Sciatic nerve (tissue), 2 donors: ENCODE results near the gene LAMA3. TPM values are rescaled to one million over a fixed set of nuclear protein-coding genes. Genes with fewer than 3 reads are reported as not detected.
A peak's percentile ranks its signal among the peaks of the same experiment; 100 is the strongest.

ENCODE experiments used
- ATAC-seq: fragments of 200-7000 bp; cut with Tn5 transposase; one replicate; pipeline ENCODE4 v1.9.1; 2020; ENCODE audit warnings: mild to moderate bottlenecking, moderate library complexity
- DNase-seq: peaks from one replicate; pipeline ENCODE4 v3.0.0-alpha.2; 2020; ENCODE audit warnings: low spot score
- intact Hi-C: fragments of 100-400 bp; cut with DNase I; formaldehyde crosslinking; loops from one replicate; pipeline ENCODE4 v1.14.2; 2022
- total RNA-seq: library from RNA; stranded (reverse); fragmentation: NEBNext Ultra II Directional; extraction: Animal tissue kit (Norgen Biotek cat#: 25700); gene quantifications from one replicate; pipeline ENCODE4 v1.2.1, GENCODE V29; 2021
- donor health status: DM: no; HTN: no; CAD: no.
- donor health status: DM: no; HTN: no; CAD: no.

Gene LAMA3
- total RNA-seq, 1 donor from 2014 or later, result 47.3 TPM

GRCh38 chr18:23964282-23965238 is 275.3 kb downstream of the LAMA3 start:
- ATAC-seq (no peak), DNase-seq (no peak)
- intact Hi-C loops, result no loop called here

GRCh38 chr18:23966909-23967308 is 277.7 kb downstream of the LAMA3 start:
- ATAC-seq, result no peak
- intact Hi-C loops, result no loop called here
- no peak for DNase-seq

- no peak for DNase-seq
- no peak for ATAC-seq
- intact Hi-C loops, result no loop called here
Observed at GRCh38 chr18:23967321-23968089, 278.3 kb downstream of the LAMA3 start.

GRCh38 chr18:23968638-23969604 is 279.7 kb downstream of the LAMA3 start:
- ATAC-seq (no peak), DNase-seq (no peak)
- intact Hi-C loops, result no loop called here

- ATAC-seq (no peak), DNase-seq (no peak)
- intact Hi-C loops, result no loop called here
Observed at GRCh38 chr18:23969664-23970063, 280.4 kb downstream of the LAMA3 start.

GRCh38 chr18:23970161-23971096 is 281.2 kb downstream of the LAMA3 start:
- intact Hi-C loops, result no loop called here
- ATAC-seq (peak; percentile 10), DNase-seq (no peak)

- no peak for DNase-seq
- intact Hi-C loops, result no loop called here
- ATAC-seq, result no peak
Observed at GRCh38 chr18:23971097-23971440, 281.8 kb downstream of the LAMA3 start.

- DNase-seq (no peak), ATAC-seq (no peak)
- intact Hi-C loops, result no loop called here
Observed at GRCh38 chr18:23971666-23972230, 282.5 kb downstream of the LAMA3 start.

- ATAC-seq, result no peak
- DNase-seq, result no peak
- intact Hi-C loops, result no loop called here
Observed at GRCh38 chr18:23972453-23972852, 283.2 kb downstream of the LAMA3 start.

GRCh38 chr18:23977103-23977502 is 287.9 kb downstream of the LAMA3 start:
- ATAC-seq (no peak), DNase-seq (no peak)
- intact Hi-C loops, result no loop called here

- ATAC-seq (no peak), DNase-seq (no peak)
- intact Hi-C loops, result no loop called here
Observed at GRCh38 chr18:23977719-23978483, 288.6 kb downstream of the LAMA3 start.

- intact Hi-C loops, result no loop called here
- DNase-seq (no peak), ATAC-seq (peak; percentile 20)
Observed at GRCh38 chr18:23981369-23981980, 292.2 kb downstream of the LAMA3 start.

GRCh38 chr18:23982155-23983079 is 293.2 kb downstream of the LAMA3 start:
- intact Hi-C loops, result no loop called here
- DNase-seq, result no peak
- peak; percentile 82 for ATAC-seq

- no peak for DNase-seq
- intact Hi-C loops, result no loop called here
- ATAC-seq, result no peak
Observed at GRCh38 chr18:23983112-23983511, 293.9 kb downstream of the LAMA3 start.

GRCh38 chr18:23986600-23987359 is 297.5 kb downstream of the LAMA3 start:
- intact Hi-C loops, result no loop called here
- ATAC-seq (no peak), DNase-seq (no peak)
